HG03103 (cell line): ENCODE results near the gene PRDM16.

ENCODE experiments used
- ATAC-seq: cut with Tn5 transposase; IDR thresholded peaks from one replicate; pipeline ENCODE4 v1.9.1; 2021; ENCODE audit warnings: low read depth; ENCODE audit not compliant: unreplicated experiment

Gene PRDM16

DNA sequence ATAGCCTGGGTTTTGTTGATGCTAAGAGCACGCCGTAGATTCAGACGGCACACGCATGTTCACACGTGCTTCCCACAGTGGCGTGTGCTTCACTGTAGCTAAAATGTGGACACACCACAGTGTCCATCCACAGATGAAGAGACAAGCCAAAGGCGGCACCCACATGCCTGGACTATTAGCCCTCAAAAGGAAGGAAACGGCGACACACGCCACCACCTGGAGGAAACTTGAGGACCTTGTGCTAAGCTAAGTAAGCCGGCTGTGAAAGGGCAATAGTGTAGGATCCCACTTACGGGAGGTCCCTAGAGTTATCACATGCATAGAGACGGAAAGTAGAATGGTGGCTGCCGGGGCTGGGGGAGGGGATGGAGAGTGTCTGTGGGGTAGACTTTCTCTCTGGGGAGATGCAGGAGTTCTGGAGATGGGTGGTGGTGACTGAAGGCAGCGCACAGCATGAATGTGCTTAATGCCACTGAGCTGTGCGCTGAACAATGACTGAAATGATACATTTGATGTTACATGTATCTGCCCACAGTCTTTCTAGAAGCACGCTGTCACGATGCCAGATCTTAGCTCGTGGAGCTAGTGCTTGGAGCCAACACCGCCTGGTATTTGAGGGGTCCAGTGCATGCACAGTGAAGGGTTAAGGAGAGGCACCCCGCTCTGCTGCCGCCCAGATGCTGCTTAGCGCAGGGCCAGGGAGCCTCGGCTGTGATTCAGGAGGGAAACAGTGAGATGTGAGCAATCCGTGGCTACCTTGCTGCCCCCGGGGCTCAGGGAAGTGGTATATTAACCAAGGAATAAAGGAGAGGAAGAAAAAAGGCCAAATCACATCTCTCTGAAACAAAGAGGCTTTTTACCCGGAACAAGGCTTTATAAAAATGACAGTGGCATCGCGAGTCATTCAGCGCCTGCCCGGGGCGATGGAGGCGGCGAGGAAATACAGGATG, 103.7 kb downstream of the PRDM16 start:
- ATAC-seq: no peak

DNA sequence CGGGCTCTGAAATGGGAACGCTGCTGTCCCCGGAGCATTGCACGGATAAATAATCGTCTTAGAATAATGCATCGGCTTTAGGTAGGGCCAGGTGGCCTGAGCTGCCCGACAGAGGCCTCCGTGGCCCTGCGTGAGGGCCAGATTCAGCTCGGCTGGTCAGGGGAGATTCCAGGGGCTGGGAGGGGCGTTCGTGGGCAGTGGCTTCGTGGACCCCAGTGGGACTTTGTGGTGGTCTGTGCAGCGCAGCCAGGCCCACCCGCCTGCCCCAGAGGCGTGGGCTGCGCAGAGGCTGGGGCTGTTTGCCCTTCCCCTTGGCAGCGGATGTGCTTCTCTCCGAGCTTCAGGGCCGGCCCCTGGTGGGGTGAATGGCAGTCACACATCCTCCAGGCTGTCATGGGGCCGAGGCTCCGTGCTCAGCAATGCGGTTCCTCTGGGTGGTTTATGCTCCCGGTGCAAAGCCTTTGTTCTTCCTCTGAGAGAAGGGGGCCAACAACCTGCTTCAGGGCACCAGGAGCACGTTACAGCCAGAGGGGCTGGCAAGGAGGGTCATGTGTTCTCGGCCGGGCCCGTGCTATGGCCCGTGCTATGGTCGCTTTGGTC, 104.5 kb downstream of the PRDM16 start:
- ATAC-seq: no peak

DNA sequence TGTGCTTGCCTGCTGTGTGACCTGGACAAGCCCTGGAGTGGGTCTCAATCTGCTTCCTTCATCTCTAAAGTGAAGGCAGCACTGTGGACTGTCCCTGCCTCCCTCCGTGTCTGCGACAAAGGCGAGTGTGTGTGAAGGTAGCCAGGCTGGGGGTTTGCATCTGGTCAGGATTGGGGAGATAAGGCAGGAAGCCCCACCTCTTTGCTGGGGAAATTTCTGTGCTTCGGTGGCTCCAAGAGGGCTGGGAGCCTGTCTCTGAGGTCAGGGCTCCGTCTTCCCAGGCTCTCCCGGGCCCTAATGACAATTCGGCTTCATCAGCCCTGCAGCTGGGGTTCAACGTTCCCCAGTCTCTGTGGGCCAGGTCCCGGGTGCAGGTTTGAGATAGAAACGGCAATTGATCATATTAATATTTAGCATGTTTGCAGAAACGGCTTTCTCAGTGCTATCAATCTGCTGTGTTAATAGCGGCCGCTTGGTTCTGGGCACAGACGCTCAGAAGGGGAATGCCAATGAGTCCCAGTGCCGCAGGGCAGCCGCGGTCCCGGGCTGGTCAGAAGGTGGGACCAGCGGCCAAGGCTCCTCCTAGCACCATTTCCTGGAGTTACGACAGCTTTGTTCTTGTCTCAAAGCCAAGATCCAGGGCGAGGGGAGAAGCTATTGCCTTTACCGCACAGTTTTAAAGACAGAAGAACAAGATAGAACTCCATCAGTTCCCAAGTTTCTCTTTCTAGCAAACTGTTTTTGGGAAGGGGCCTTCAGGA, 105.7 kb downstream of the PRDM16 start:
- no peak for ATAC-seq

DNA sequence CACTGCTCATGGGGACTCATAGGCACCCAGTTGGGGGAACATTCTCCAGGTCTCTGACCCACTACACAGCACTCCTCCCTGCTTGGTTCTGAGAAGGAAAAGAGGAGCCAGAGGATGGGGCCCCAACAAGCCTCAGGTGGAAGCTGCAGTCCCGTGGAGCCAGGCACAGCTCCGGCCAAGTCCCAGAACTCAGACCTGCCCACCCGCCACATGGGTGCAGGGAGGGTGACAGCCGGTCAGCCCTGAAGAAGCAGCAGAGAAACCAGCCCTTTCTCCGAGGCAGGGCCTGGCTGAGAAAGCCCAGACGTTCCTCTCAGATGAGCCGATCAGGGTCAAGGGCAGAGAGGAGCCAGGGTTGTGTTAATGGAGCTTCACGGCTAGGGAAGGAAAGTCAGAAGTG, 106.5 kb downstream of the PRDM16 start:
- no peak for ATAC-seq

DNA sequence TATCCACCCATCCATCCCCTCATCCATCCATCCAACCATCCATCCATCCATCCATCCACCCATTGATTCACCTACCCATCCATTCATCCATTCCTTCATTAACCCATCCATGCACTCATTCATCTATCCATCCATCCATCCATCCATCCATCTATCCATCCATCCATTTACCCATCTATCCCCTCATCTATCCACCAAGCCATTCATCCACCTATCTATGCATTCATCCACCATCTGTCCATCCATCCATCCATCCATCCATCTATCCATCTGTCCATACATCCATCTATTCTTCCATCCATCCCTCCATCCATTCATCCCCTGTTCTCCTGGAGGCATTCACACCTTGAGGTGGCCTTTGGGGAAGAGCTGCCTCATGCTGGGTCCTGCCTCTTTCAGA, 107.0 kb downstream of the PRDM16 start:
- ATAC-seq: no peak

DNA sequence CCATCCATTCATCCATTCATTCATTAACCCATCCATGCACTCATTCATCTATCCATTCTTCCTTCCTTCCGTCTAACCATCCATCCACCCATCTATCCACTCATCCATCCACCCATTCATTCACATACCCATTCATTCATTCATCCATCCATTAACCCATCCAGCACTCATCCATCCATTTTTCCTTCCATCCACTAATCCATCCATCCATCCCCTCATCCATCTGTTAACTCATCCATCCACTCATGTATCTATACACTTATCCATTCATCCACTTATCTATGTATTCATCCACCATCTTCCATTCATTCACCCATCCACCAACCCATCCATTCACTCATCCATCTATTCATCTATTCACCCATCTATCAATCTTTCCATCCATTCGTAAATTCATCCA, 107.8 kb downstream of the PRDM16 start:
- ATAC-seq: no peak

DNA sequence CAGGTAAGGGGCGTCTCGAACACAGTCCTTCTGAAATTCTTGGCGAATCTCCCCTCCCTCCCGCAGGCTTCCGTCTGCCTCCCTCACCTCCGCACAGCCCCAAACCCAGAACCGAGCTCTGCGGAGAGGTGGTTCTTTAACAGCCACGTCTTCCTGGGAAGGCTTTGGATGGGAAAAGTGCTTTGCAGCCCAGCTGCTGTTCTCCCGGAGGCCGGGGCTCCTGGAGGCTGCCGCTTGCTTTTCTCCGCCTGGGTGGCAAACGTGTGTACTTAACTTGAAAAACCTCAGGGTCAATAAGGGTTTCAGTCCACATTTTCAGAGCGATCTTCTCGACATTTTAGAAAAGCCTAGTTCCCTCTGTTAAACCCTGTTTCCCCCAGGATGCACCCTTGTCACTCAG, 109.3 kb downstream of the PRDM16 start:
- ATAC-seq: no peak

DNA sequence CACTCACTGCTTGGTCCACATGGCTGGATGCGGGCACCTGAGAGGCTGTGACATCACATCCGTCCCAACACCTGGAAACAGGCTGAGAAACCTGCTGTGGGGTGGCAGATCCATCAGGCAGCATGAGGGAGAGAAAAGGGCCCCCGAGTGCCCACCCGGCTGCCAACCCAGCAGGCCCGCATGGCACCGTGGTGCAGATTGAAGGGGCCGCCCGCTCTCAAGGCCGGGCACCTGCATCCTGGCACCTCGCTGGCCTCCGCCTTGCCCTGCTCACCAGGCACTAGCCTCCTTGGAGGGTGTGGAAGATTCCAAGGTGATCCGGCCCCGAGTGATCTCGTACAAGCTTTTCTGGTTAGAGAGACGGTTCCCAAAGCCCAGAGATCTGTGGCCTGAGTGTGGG, 110.5 kb downstream of the PRDM16 start:
- no peak for ATAC-seq

DNA sequence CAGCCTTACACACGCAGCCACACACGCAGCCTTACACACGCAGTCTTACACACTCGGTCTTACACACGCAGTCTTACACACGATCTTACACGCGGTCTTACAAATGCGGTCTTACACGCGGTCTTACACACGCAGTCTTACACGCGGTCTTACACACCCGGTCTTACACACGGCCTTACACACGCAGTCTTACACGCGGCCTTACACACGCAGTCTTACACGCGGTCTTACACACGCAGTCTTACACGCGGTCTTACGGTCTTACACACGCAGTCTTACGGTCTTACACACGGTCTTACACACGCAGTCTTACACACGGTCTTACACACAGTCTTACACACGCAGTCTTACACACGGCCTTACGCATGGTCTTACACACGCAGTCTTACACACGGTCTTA, 111.9 kb downstream of the PRDM16 start:
- no peak for ATAC-seq

DNA sequence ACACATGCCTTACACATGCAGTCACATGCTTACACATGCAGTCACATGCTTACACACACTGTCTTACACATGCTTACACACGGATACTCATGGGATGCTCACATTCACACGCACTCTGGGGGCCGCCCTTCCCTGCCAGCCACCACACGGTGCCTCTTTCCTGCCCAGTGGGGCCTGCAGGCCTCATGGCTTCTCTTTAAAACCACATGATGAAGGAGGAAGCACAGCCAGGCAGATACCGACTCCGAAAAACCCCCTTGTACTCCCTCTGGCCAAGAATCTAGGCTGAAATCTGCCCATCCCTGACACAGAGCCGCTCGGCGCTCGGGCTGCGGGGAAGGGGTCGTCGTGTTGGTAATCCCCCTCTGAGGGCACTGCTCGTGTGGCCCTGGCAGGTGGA, 113.0 kb downstream of the PRDM16 start:
- ATAC-seq: no peak

DNA sequence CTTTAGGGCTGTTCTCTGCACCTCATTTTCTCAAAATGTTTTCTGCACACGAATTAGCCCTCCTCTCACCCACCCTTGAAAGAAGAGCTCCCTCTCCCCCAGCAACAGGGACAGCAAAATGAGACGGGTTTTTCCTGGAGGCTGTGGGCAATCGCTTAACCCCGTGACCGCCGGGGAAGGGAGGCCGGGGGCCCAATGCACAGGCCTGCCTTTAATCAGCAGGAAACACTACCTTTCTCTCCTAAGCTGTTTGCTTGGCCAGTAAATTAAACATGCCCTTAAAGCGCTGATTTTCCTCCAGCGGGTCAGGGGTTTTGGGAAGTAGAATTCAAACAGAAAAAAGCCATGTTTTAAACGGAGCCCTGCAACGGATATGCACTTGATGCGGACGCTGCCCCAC, 114.4 kb downstream of the PRDM16 start:
- ATAC-seq: no peak

DNA sequence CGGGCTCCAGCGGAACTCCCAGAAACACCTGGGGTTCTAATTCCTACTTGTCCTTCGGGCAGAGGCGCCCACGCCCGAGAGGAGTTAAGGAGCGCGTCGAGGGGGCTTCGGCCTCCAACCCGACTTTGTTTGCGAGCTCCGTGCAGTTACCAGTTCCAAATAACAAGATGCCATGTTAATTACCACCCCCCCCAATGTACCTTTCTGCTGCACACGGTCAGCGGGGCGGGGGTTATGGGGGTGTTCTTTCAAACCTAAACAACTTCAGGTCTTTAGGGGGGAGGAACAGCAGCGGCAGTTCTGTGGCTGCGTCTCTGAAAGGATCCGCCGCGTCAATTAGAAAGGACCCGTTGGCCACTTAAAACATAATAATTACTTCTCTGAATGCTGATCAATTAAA, 114.8 kb downstream of the PRDM16 start:
- ATAC-seq: no peak

DNA sequence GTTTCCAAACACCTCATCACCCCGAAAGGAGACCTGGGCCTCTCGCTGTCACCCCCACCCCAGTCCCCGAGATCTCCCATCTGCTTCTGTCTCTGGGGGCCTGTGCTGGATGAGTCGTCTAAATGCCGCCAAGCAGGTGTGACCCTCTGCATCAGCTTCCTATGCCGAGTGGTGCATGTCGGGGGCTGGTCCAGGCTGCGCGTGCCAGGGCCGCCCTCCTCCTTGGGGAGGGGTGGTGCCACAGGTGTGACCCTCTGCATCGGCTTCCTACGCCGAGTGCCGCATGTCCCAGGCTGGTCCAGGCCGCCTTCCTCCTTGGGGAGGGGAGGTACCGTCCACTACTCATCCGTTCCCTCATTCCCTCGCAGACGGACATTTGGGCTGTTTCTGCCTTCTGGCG, 115.7 kb downstream of the PRDM16 start:
- no peak for ATAC-seq

DNA sequence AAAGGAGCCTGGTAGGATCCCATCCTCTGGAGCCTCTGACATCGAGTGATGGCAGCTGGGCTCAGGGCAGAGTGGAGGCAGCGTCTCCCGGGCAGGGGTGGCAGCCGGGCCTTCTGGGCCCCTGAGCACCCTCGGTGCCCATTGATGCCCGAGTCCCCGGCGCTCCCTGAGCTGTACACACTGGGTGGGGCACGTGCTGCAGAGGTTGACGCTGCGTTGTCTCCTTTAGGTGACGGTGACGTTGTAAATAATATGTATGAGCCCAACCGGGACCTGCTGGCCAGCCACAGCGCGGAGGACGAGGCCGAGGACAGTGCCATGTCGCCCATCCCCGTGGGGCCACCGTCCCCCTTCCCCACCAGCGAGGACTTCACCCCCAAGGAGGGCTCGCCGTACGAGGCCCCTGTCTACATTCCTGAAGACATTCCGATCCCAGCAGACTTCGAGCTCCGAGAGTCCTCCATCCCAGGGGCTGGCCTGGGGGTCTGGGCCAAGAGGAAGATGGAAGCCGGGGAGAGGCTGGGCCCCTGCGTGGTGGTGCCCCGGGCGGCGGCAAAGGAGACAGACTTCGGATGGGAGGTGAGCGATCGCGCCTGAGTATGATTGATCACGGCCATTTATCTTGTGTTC, 117.0 kb downstream of the PRDM16 start:
- no peak for ATAC-seq

DNA sequence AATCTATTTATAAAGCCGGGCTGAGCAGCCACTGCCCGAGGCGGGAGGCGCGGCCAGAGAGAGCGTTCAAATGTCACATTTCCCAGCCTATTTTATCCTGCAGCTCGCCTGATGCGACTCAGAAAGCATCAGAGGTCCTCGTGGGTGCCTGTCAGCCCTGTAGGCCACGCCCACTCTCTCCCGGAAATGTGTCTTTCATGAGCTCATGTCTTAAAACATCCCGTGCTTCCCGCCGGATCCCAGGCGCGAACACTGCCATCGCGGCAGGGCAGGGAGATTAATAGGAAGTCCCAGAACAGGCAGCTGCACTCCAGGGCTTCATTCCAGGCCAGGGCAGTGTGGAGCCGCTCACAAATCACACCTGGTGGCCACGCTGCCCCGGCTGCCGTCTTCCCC, 117.5 kb downstream of the PRDM16 start:
- ATAC-seq: no peak

DNA sequence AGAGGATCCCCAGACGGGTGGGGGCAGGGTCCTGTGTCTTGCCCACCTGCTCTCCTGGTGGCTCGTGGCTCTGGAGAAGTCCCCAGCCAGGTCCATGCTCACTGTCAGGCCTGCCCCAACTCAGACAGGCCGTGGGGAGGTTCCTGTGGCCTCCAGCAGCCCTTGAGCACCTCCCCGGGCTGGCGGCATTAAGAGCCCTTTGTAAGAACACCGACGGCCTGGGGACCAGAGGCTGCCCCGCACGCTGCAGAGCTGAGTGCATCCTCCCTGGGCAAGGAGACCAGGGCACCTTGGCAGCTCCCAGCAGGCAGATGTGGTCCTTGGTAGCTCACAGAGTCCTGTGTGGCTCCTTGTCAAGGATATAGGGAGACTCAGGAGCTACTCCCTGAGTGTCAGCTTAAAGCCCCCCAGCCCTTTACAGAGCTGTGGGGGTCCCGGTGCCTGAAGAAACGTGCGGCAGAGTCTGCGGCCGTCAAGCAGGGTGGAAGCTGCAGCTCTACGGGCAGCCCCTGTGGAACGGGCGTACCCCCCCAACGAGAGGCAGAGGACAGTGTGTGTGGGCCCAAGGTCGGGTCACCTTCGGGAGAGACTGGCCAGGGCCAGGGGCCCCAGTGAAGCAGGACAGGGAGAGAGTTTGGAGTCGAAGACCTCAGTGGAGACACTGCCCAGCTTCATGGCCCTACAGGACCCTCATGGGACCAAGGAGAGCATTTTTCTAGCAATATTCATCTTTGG, 118.6 kb downstream of the PRDM16 start:
- no peak for ATAC-seq

DNA sequence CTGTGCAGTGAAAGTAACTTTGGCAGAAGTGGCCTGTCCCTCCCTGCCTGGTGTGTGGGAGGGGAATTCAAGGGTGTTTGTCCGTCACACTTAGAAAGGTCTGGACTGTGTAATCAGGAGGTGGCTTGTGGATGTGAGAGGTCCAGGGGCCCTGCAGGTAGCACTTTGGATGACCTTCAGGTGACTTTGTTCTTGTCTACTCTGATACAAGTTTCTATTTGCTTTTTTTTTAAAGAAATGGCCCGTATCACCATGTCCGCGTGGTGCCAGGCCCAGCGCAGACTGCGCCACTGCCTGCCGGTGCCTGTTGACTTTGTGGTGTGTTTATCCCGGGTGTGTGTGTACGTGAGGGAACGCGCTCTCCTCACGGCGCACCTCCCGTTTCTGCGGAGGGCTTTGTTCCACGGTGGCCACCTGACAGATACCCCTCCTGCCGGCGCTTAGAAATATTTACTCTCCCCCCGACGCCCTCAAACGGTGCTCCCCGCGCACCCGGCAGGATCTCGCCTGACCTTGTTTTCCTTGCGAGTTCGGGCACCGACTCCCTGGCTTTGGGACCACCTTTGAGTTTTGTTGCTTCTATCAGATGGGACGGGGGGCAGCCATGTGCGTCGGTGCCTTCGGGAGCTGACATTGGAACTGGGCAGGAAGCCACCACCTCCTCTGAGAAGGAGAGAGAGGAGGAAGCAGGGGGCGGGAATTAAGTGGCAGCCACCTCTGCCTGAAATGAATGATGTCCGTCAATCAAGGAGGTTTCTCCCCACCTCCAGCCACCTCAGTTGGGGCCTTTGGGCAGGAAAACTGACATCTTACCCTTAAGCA, 119.4 kb downstream of the PRDM16 start:
- no peak for ATAC-seq

DNA sequence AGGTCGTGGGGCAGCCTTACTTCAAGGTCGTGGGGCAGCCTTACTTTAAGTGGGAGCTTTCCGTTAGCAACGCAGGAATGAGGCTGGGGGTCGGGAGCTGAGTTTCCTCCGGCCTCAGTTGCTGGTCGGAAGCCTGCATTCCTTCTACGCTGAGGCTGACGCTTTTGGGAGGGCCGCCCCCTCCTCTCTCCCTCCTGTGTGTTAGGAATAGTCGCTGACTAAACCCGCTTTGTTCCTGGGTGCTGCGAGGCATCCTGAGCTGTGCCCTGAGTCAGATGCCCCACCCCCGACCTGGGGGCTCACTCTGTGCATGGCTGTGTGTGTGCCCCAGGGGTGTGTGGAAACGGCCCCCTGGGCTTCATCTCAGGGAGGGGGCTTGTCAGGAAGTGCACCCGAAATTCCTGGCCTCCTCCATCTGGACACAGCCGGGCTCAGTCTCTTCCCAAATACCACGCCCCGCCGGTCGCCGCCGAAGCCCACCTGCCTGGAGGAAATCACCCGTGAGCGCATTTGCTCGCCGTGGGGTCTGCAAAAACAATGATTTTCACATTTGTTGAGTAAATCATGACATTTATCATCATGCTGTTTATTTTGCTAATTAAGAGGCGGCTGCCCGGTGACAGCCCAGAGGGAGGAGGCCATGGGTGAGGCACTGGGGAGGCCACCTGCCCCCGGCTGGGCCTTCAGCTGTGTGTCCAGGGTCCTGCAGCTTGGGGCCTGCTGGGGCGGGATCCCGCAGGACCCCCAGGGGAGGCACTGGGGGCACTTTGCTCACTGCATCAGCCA, 121.4 kb downstream of the PRDM16 start:
- ATAC-seq: no peak

DNA sequence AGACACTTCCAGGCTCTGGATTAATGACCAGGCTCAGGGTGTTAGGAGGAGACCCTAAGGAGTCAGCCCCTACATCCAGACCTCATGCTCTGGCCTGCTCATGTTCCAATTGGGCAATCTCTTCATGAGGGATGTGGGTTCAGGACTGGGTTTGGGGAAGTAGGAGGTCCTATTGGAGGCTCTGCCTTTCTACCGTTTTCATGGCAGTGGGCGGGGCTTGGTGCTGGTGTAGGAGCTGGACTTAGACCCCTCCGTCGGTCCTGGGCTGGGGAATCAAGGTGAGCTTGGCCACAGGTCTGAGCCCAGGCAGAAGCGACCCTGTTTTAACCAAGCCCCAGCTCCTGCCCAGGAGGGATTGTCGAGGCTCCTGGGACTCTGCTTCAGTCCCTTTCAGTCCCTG, 123.4 kb downstream of the PRDM16 start:
- ATAC-seq: no peak
